Epithelial cell of esophagus (primary cell): ENCODE results near the gene CEACAM21.

ENCODE experiments used
- DNase-seq: peaks from one replicate; pipeline ENCODE4 v3.0.0; 2010; ENCODE audit warnings: low read depth
- H3K4me3 ChIP-seq: 2 replicates; pipeline ENCODE4 v1.5.1; 2011; ENCODE audit warnings: mild to moderate bottlenecking, low read length, control low read depth
- CTCF ChIP-seq: IDR thresholded peaks from 2 replicates; pipeline ENCODE4 v1.5.1; 2011; ENCODE audit warnings: low read depth, mild to moderate bottlenecking, low read length, control low read depth, inconsistent platforms; ENCODE audit not compliant: insufficient read depth; ENCODE audit errors: missing control alignments

The CEACAM21 gene

DNA sequence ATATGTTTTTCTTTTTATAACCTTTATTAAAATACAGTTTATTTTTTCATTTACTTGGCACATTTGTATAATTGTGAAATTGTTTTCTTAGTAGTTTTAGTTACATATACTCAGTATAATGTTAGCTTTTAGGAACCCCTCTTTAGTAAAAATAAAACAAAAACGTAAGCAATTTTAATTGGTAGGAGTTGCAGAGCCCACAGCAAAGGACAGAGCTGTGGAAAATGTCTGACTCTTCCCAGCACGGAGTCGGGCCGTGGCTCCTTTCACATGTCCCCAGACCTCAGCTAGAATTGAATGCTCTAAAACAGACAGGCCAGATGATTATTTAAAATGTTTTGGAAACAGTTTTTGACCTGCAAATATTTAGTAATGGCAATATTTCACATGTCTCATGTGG is 27.9 kb upstream of the CEACAM21 start:
- no peak for TF ChIP-seq CTCF
- H3K4me3 ChIP-seq, result no peak overlapping the region

GRCh38 chr19:41548954-41549688 is 26.8 kb upstream of the CEACAM21 start:
- TF ChIP-seq CTCF, result no peak
- DNase-seq, result no peak
- H3K4me3 ChIP-seq, result no peak overlapping the region

More for the DNA sequence above, 27.9 kb upstream of the CEACAM21 start:
- no peak for DNase-seq

DNA sequence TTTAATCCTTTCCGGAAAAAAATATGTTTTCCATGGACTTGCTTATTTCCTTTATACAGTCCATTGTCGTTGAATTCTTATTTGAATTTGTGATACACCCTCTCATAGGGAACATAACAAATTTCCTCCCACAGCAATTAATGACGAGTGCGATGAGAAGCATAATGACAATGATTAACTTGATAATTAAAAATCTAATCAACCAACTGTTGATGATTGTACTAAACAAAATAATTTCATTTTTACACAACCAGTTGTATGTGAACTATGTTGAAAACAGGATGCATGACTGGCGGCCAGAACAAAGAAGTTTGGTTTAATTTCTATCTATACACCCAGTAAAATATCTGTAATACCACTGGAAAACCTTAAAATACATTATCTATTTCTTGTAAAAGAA is 26.1 kb upstream of the CEACAM21 start:
- no peak for DNase-seq
- TF ChIP-seq CTCF, result no peak
- H3K4me3 ChIP-seq, result no peak overlapping the region

DNA sequence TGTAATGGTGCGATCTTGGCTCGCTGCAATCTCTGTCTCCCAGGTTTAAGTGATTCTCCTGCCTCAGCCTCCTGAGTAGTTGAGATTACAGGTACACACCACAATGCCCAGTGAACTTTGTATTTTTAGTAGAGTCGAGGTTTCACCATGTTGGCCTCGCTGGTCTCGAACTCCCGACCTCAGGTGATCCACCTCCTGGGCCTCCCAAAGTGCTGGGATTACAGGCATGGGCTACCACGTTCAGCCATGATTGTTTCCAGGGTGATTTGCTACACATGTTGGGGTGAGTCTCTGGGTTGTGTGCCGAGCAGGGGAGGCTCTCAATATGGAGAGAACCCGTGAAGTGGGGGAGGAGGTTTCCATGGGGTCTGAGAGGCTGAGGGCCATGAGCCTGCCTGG is 24.8 kb upstream of the CEACAM21 start:
- H3K4me3 ChIP-seq, result no peak overlapping the region
- no peak for DNase-seq
- no peak for TF ChIP-seq CTCF

DNA sequence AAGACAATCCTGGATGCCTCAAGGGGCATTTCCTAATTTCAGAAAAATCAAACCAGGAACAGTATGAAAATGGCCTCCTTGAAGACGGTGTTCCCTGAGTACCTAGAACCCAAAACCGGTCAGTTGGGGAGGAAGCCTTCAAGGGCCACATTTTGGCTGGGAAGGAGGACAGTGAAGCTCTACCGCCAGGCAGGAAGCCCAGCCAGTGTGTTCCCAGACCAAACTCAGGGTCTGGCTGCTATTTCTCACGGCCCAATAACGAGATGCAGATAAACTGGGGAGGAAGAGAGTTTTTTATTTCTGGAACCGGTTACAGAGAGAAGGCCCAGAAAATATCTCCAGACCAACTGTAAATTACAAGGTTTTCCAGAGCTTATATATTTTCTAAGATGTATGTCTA is 24.3 kb upstream of the CEACAM21 start:
- no peak for TF ChIP-seq CTCF
- H3K4me3 ChIP-seq, result no peak overlapping the region
- no peak for DNase-seq

DNA sequence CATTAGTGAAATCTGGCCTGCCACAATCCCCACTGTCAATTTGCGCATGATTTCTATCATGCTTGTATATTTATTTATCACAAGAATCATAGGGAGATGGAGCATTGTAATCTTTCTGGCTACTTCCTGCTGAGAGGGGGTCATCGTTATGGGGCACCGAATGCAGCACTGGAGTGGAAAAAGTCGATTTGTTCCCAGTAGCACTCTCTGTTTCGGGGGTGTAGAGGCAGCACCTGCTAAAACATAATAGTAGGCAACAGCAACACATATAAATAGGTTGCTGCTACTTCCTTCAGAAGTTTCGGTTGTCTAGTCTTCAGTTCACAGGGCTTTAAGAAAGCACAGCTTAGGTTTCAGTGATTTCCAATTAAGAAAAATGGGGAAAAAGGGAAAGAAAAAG is 23.4 kb upstream of the CEACAM21 start:
- DNase-seq, result no peak
- H3K4me3 ChIP-seq, result no peak overlapping the region
- TF ChIP-seq CTCF, result no peak

GRCh38 chr19:41553804-41554203 is 22.2 kb upstream of the CEACAM21 start:
- H3K4me3 ChIP-seq, result no peak overlapping the region
- no peak for TF ChIP-seq CTCF
- DNase-seq, result no peak
